ENCODE results near the gene TPO. TPM values are rescaled to one million over a fixed set of nuclear protein-coding genes. Genes with fewer than 3 reads are reported as not detected.

The TPO gene
- polyA plus RNA-seq, 4 donors, result 0.34 to 1.7 (median 1.4) TPM; not detected in 1

DNA sequence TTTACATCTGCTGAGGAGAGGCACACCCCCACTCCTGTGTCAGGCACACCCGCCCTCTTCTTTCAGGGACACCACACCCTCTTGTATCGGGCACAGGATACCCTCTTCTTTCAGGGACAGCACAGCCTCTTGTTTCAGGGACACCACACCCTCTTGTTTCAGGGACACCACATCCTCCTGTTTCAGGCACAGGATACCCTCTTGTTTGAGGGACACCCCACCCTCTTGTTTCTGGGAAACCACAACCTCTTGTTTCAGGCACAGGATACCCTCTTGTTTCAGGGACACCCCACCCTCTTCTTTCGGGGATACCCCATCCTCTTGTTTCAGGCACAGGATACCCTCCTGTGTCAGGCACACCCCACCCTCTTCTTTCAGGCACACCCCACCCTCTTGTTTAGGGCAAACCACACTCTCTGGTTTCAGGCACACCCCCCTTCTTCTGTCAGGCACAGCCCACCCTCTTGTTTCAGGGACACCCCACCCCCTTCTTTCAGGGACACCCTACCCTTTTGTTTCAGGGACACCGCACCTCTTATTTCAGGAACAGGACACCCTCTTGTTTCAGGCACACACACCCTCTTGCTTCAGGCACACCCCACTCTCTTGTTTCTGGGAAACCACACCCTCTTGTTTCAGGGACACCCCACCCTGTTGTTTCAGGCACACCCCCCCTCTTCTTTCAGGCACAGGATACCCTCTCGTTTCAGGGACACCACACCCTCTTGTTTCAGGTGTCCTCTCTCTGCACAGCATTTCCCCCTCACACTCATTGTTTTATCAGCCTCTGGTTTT lies 96.2 kb downstream of the TPO start:
- no peak overlapping the region for H3K27ac ChIP-seq (ENCODE audit: low read depth in 1 of 3, low read length in 2 of 3)
- no peak for DNase-seq
- FAIRE-seq, result no peak

DNA sequence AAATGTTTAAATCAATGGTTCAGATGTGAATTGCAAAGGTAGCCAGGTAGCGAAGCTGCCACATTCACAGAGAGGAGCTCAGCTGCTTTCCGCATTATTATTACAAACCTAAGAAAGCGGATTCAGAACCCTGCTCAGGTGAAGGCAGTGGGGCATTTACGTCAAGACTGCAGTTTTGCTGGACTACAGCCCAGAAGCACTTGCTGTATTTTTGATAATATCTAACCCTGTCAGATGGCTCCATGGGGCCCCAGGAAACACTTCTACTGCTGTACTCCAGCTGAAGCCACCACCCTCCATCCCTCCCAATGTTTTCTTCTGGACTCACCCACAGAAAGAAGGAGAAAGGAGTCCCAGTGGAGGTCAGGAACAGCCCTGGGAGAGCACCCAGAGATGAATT lies 96.9 kb downstream of the TPO start:
- Histone ChIP-seq H3K4me3 (ENCODE audit: low read depth in 1 of 3, low read length in 3 of 3) (no peak overlapping the region), H3K9me3 (ENCODE audit: control insufficient read depth in 2 of 2, insufficient read depth in 1 of 2, low read depth in 1 of 2, low read length in 1 of 2) (no peaks in the 10 kb centered on the region), H3K27ac (ENCODE audit: low read depth in 1 of 3, low read length in 2 of 3) (no peak overlapping the region), H3K4me1 (ENCODE audit: control insufficient read depth in 3 of 3, insufficient read depth in 2 of 3, low read depth in 1 of 3, low read length in 2 of 3) (no peaks in the 10 kb centered on the region), H3K27me3 (ENCODE audit: control insufficient read depth in 3 of 3, insufficient read depth in 3 of 3, low read length in 3 of 3) (peaks cover 0 to under 1% (median 0%) of the 10 kb centered on the region in 3 donors), H3K36me3 (ENCODE audit: control insufficient read depth in 3 of 3, insufficient read depth in 2 of 3, low read depth in 1 of 3, low read length in 3 of 3) (no peaks in the 10 kb centered on the region)
- 69 to 74% (median 69%) methylated on average over 4 of the region's 4 CpGs for WGBS, 3 donors
- DNase-seq (no peak), FAIRE-seq (no peak)

More for the DNA sequence above, 96.2 kb downstream of the TPO start:
- Histone ChIP-seq H3K9me3 (ENCODE audit: control insufficient read depth in 2 of 2, insufficient read depth in 1 of 2, low read depth in 1 of 2, low read length in 1 of 2) (no peaks in the 10 kb centered on the region), H3K27me3 (ENCODE audit: control insufficient read depth in 3 of 3, insufficient read depth in 3 of 3, low read length in 3 of 3) (no peaks in the 10 kb centered on the region), H3K4me3 (ENCODE audit: low read depth in 1 of 3, low read length in 3 of 3) (no peak overlapping the region), H3K36me3 (ENCODE audit: control insufficient read depth in 3 of 3, insufficient read depth in 2 of 3, low read depth in 1 of 3, low read length in 3 of 3) (no peaks in the 10 kb centered on the region), H3K4me1 (ENCODE audit: control insufficient read depth in 3 of 3, insufficient read depth in 2 of 3, low read depth in 1 of 3, low read length in 2 of 3) (no peaks in the 10 kb centered on the region)
- 50 to 66% (median 63%) methylated on average over 5 of the region's 5 CpGs for WGBS, 3 donors

DNA sequence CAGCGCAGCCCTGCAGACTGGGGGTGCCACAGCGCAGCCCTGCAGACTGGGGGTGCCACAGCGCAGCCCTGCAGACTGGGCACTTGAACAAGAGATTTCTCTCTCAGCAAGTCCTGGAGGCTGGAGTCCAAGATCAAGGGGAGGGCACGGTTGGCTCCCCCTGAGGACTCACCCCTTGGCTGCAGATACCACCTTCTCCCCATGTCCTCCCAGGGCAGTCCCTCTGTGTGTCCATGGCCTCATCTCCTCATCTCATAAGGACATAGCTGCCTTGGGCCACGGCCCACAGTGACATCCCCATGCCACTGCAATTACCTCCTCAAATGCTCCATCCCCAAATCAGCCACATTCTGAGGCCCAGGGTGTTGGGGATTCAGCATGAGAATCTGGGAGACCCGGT lies 98.2 kb downstream of the TPO start:
- Histone ChIP-seq H3K27me3 (ENCODE audit: control insufficient read depth in 3 of 3, insufficient read depth in 3 of 3, low read length in 3 of 3) (peaks cover 0 to 3% (median 0%) of the 10 kb centered on the region in 3 donors), H3K4me1 (ENCODE audit: control insufficient read depth in 3 of 3, insufficient read depth in 2 of 3, low read depth in 1 of 3, low read length in 2 of 3) (no peaks in the 10 kb centered on the region), H3K27ac (ENCODE audit: low read depth in 1 of 3, low read length in 2 of 3) (no peak overlapping the region), H3K4me3 (ENCODE audit: low read depth in 1 of 3, low read length in 3 of 3) (no peak overlapping the region), H3K36me3 (ENCODE audit: control insufficient read depth in 3 of 3, insufficient read depth in 2 of 3, low read depth in 1 of 3, low read length in 3 of 3) (no peaks in the 10 kb centered on the region), H3K9me3 (ENCODE audit: control insufficient read depth in 2 of 2, insufficient read depth in 1 of 2, low read depth in 1 of 2, low read length in 1 of 2) (no peaks in the 10 kb centered on the region)
- 55 to 65% (median 61%) methylated on average over 4 to 5 of the region's 6 CpGs for WGBS, 3 donors
- no peak for FAIRE-seq
- DNase-seq, result no peak

DNA sequence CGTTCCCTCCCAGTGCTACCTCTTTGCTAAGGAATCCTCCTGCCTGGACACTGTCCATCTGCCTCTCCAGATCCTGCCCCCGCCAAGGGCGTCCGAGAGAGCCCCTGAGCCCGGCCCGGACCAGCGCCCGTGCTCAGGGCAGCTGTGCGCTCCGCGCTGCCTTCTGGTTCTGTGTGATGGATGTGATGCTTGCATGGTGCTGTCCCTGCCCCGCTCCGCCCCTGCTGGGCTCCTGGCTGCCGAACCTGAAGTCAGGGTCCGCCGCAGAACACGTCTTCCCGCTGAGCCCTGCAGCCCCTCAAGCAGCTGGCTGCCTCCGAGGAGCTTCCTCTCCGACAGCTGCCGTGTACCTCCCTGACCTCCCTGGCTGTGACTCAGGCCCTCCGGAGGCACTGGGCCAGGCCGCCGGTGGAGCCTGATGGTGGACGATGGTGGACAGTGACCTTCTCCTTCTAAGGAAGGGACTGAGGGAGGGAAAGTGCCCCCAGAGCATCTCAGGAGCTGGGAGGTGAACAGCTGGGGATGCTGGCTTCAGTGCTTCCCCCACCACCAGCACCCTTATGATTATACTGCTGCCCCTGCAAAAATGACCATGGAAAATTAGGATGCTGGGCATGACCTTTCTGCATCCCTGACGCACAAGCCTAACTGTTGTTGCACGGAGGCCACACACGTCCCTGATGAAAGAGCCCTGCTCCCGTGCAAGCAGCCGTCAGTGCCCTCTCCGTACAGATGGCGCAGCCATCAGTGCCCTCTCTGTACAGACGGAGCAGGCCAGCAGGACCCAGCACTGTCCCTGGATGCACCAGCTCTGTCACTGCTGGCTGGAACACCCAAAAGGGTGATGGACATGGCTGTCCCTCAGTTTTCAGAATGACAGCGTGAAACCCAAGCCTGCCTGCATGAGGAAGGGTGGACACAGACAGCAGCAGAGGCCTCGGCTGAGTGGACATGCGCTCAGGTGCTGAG lies 99.3 kb downstream of the TPO start:
- DNase-seq, result no peak
- WGBS, 3 donors, result 88% methylated on average over 34 to 36 of the region's 36 CpGs

DNA sequence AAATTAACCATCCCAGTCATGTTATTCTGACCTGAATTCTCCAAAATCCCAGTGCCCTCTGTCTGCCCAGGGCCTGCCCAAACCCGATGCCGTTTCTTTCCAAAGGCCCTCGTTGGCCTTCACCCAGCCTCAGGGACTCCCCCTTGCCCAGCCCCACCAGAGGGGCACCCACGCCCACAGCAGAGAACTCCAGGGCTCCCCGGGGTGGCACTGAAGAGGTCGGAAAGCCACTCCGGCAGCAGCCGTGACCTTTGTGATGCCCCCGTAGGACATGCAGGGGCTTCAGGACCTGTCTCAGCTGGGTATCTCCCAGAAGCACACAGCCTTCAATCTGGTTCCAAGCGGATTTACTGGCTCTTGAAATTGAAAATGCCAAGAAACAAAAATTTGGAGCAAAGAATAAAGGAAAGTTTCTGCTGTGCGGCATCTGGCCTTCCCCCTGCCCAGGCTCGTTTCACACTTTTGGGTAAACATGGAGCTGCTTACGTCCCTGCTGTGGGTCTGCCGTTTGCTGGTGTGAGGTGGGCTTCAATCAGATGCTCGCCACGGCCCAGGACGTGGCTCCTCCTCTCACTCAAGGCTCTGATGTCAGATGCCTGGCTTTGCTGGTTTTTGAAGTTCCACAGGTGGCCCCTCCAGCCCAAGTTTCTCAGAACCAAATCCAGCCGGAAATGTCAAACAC lies 101.3 kb downstream of the TPO start:
- no peak overlapping the region for H3K4me3 ChIP-seq (ENCODE audit: low read depth in 1 of 3, low read length in 3 of 3)
- FAIRE-seq, result no peak
- H3K27me3 ChIP-seq (ENCODE audit: control insufficient read depth in 3 of 3, insufficient read depth in 3 of 3, low read length in 3 of 3), result peaks cover 0 to 3% (median 0%) of the 10 kb centered on the region in 3 donors
- H3K36me3 ChIP-seq (ENCODE audit: control insufficient read depth in 3 of 3, insufficient read depth in 2 of 3, low read depth in 1 of 3, low read length in 3 of 3), result no peaks in the 10 kb centered on the region
- 70 to 74% (median 70%) methylated on average over 18 of the region's 18 CpGs for WGBS, 3 donors
- peaks cover 0 to 4% (median 0%) of the 10 kb centered on the region in 3 donors for H3K4me1 ChIP-seq (ENCODE audit: control insufficient read depth in 3 of 3, insufficient read depth in 2 of 3, low read depth in 1 of 3, low read length in 2 of 3)
- no peak overlapping the region for H3K27ac ChIP-seq (ENCODE audit: low read depth in 1 of 3, low read length in 2 of 3)
- H3K9me3 ChIP-seq (ENCODE audit: control insufficient read depth in 2 of 2, insufficient read depth in 1 of 2, low read depth in 1 of 2, low read length in 1 of 2), result no peaks in the 10 kb centered on the region
- no peak for DNase-seq

More for the DNA sequence above, 99.3 kb downstream of the TPO start:
- H3K27ac ChIP-seq (ENCODE audit: low read depth in 1 of 3, low read length in 2 of 3), result no peak overlapping the region
- no peak for FAIRE-seq
- H3K36me3 ChIP-seq (ENCODE audit: control insufficient read depth in 3 of 3, insufficient read depth in 2 of 3, low read depth in 1 of 3, low read length in 3 of 3), result no peaks in the 10 kb centered on the region
- H3K27me3 ChIP-seq (ENCODE audit: control insufficient read depth in 3 of 3, insufficient read depth in 3 of 3, low read length in 3 of 3), result peaks cover 0 to 3% (median 0%) of the 10 kb centered on the region in 3 donors
- no peak overlapping the region for H3K4me3 ChIP-seq (ENCODE audit: low read depth in 1 of 3, low read length in 3 of 3)
- no peaks in the 10 kb centered on the region for H3K9me3 ChIP-seq (ENCODE audit: control insufficient read depth in 2 of 2, insufficient read depth in 1 of 2, low read depth in 1 of 2, low read length in 1 of 2)
- no peaks in the 10 kb centered on the region for H3K4me1 ChIP-seq (ENCODE audit: control insufficient read depth in 3 of 3, insufficient read depth in 2 of 3, low read depth in 1 of 3, low read length in 2 of 3)

DNA sequence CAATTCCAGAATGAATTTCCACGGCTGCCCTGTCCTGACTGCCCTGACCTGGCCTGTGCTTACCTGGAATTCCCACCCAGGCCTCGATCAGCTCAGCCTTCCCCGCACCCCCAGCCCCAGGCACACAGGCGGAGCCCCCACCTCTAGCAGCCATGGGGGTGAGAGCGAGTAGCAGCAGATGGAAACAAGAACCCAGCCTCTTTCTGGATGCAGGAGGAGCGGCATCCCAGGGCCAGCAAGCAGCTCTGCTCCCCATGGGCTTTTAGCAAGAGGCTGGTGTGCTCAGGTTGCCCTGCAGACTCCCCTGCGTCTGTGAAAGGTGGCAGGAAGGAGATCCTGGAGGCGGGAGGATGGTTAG lies 101.8 kb downstream of the TPO start:
- Histone ChIP-seq H3K27me3 (ENCODE audit: control insufficient read depth in 3 of 3, insufficient read depth in 3 of 3, low read length in 3 of 3) (peaks cover 0 to 3% (median 0%) of the 10 kb centered on the region in 3 donors), H3K4me3 (ENCODE audit: low read depth in 1 of 3, low read length in 3 of 3) (no peak overlapping the region), H3K4me1 (ENCODE audit: control insufficient read depth in 3 of 3, insufficient read depth in 2 of 3, low read depth in 1 of 3, low read length in 2 of 3) (peaks cover 0 to 4% (median 0%) of the 10 kb centered on the region in 3 donors), H3K27ac (ENCODE audit: low read depth in 1 of 3, low read length in 2 of 3) (no peak overlapping the region), H3K9me3 (ENCODE audit: control insufficient read depth in 2 of 2, insufficient read depth in 1 of 2, low read depth in 1 of 2, low read length in 1 of 2) (no peaks in the 10 kb centered on the region), H3K36me3 (ENCODE audit: control insufficient read depth in 3 of 3, insufficient read depth in 2 of 3, low read depth in 1 of 3, low read length in 3 of 3) (no peaks in the 10 kb centered on the region)
- DNase-seq (no peak), FAIRE-seq (no peak)
- WGBS, 3 donors, result 64 to 78% (median 71%) methylated on average over 8 of the region's 8 CpGs

DNA sequence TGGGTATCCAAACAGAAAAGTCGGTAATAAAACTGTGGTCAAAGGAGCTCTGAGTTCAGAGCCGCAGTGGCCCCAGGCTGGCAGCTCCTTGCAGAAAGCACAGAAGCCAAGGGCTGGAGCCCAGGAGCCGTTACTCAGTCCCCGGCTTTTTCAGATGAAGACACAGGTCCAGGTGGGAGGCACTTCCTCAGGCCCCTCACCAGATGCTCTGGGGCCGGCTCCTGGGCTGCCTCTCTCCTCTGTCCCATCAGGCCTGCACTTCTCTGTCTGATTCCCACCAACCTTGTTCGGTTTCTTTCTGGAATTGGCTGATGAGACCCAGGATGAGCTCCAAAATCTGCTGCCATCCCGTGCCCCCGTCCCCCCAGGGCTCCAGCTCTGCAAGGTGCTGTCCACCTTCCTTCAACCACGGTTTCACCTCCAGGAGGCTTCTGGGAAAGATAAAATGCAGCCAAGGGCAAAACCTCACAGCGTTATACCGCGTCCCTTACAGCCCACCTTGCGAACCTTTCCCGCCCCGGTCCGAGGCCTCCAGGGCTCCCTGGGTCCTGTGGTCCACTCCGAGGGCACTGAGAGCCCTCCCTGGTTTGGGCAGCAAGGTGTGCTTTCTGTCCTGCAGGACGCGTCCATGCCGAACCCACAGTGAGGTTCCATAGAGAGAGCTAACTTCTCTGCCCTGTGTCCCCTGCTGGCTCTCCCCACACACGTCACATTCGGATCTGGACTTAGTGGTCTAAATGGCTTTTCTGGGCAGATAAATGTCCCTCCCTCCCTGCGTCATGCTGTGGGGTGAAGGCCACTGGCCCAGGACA lies 102.9 kb downstream of the TPO start:
- WGBS, 3 donors, result 75 to 86% (median 80%) methylated on average over 23 of the region's 23 CpGs
- FAIRE-seq (no peak), DNase-seq (no peak)
- H3K27ac ChIP-seq (ENCODE audit: low read depth in 1 of 3, low read length in 2 of 3), result no peak overlapping the region
- no peaks in the 10 kb centered on the region for H3K36me3 ChIP-seq (ENCODE audit: control insufficient read depth in 3 of 3, insufficient read depth in 2 of 3, low read depth in 1 of 3, low read length in 3 of 3)
- no peak overlapping the region for H3K4me3 ChIP-seq (ENCODE audit: low read depth in 1 of 3, low read length in 3 of 3)
- no peaks in the 10 kb centered on the region for H3K9me3 ChIP-seq (ENCODE audit: control insufficient read depth in 2 of 2, insufficient read depth in 1 of 2, low read depth in 1 of 2, low read length in 1 of 2)
- H3K4me1 ChIP-seq (ENCODE audit: control insufficient read depth in 3 of 3, insufficient read depth in 2 of 3, low read depth in 1 of 3, low read length in 2 of 3), result peaks cover 0 to 4% (median 0%) of the 10 kb centered on the region in 3 donors
- H3K27me3 ChIP-seq (ENCODE audit: control insufficient read depth in 3 of 3, insufficient read depth in 3 of 3, low read length in 3 of 3), result peaks cover 0 to 3% (median 0%) of the 10 kb centered on the region in 3 donors

Measured in small intestine (tissue), 7 donors.